ENCODE results near the gene TJP2. TPM values are rescaled to one million over a fixed set of nuclear protein-coding genes. Genes with fewer than 3 reads are reported as not detected.

Gene TJP2
- total and polyA plus RNA-seq, 5 donors from 2014 or later = 5.3 to 13.9 (median 10.6) TPM

GRCh38 chr9:69308206-69308931 is 134.3 kb downstream of the TJP2 start:
- Mint-ChIP-seq H3K36me3 (no peaks in the 10 kb centered on the region), H3K9me3 (peaks cover 0 to 11% (median 5%) of the 10 kb centered on the region in 7 donors), H3K4me3 (no peak overlapping the region), H3K27me3 (peaks cover 22% of the 10 kb centered on the region), H3K27ac (no peak overlapping the region), H3K4me1 (no peaks in the 10 kb centered on the region)
- Histone ChIP-seq H3K4me3 (ENCODE audit: low read depth, low read length) (no peak overlapping the region), H3K4me1 (ENCODE audit: control insufficient read depth, insufficient read depth, low read length, poor library complexity, severe bottlenecking) (no peaks in the 10 kb centered on the region), H3K9me3 (ENCODE audit: control insufficient read depth in 2 of 2, low read length in 2 of 2) (peaks cover 0 to 11% of the 10 kb centered on the region in 2 experiments), H3K27ac (ENCODE audit: insufficient read depth, low read length, poor library complexity, severe bottlenecking) (no peak overlapping the region), H3K27me3 (ENCODE audit: control insufficient read depth, insufficient read depth, low read length) (no peaks in the 10 kb centered on the region), H3K36me3 (ENCODE audit: control insufficient read depth, insufficient read depth, low read length) (no peaks in the 10 kb centered on the region)
- ATAC-seq (ENCODE audit: low read depth in 2 of 2) (no peak), DNase-seq (no peak)

DNA sequence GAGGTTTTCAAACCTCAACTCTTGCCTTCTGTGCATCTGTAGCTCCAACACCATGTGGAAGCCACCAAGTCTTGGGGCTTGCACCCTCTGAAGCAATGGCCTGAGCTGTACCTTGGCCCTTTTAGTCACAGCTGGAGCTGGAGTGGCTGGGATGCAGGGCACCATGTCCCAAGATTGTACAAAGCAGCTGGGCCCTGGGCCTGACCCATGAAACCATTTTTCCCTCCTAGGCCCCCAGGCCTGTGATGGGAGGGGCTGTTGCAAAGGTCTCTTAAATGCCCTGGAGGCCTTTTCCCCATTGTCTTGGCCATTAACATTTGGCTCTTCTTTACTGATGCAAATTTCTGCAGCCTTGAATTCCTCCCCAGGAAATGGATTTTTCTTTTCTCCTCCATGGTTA is 139.1 kb downstream of the TJP2 start:
- H3K36me3 Mint-ChIP-seq = no peaks in the 10 kb centered on the region
- no peaks in the 10 kb centered on the region for H3K4me1 ChIP-seq (ENCODE audit: control insufficient read depth, insufficient read depth, low read length, poor library complexity, severe bottlenecking)
- peaks cover 23% of the 10 kb centered on the region for H3K27me3 Mint-ChIP-seq
- peaks cover 0 to 17% (median 7%) of the 10 kb centered on the region in 7 donors for H3K9me3 Mint-ChIP-seq
- peaks cover 2% of the 10 kb centered on the region for H3K27me3 ChIP-seq (ENCODE audit: control insufficient read depth, insufficient read depth, low read length)
- H3K9me3 ChIP-seq (ENCODE audit: control insufficient read depth in 2 of 2, low read length in 2 of 2) = peaks cover 2 to 13% of the 10 kb centered on the region in 2 experiments
- no peak overlapping the region for H3K4me3 ChIP-seq (ENCODE audit: low read depth, low read length)
- no peaks in the 10 kb centered on the region for H3K36me3 ChIP-seq (ENCODE audit: control insufficient read depth, insufficient read depth, low read length)
- ATAC-seq (ENCODE audit: low read depth in 2 of 2) (no peak), DNase-seq (no peak)
- no peak overlapping the region for H3K27ac Mint-ChIP-seq
- H3K4me1 Mint-ChIP-seq = no peaks in the 10 kb centered on the region
- H3K4me3 Mint-ChIP-seq = no peak overlapping the region
- H3K27ac ChIP-seq (ENCODE audit: insufficient read depth, low read length, poor library complexity, severe bottlenecking) = no peak overlapping the region

DNA sequence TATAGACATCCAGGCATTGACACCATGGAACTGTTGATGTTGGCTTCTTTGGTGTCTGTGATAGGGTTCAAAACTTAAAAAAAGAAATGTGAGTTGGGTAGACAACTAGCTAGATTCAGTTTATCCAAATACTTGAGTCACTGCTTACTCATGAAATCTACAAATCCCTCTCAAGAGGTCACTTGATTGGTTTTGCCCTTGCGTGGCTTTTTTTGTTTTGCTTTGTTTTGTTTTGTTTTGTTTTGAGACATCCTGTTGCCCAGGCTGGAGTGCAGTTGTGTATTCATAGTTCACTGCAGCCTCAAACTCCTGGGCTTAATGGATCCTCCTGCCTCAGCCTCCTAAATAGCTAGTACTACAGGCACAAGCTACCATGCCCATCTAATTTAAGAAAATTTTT is 140.5 kb downstream of the TJP2 start:
- DNase-seq = no peak
- Mint-ChIP-seq H3K4me1 (no peaks in the 10 kb centered on the region), H3K27me3 (peaks cover 23% of the 10 kb centered on the region), H3K27ac (no peak overlapping the region), H3K36me3 (no peaks in the 10 kb centered on the region), H3K9me3 (peaks cover 0 to 17% (median 7%) of the 10 kb centered on the region in 7 donors), H3K4me3 (no peak overlapping the region)
- Histone ChIP-seq H3K27ac (ENCODE audit: insufficient read depth, low read length, poor library complexity, severe bottlenecking) (no peak overlapping the region), H3K36me3 (ENCODE audit: control insufficient read depth, insufficient read depth, low read length) (no peaks in the 10 kb centered on the region), H3K9me3 (ENCODE audit: control insufficient read depth in 2 of 2, low read length in 2 of 2) (peaks cover 2 to 13% of the 10 kb centered on the region in 2 experiments), H3K4me1 (ENCODE audit: control insufficient read depth, insufficient read depth, low read length, poor library complexity, severe bottlenecking) (no peaks in the 10 kb centered on the region), H3K4me3 (ENCODE audit: low read depth, low read length) (no peak overlapping the region), H3K27me3 (ENCODE audit: control insufficient read depth, insufficient read depth, low read length) (peaks cover 2% of the 10 kb centered on the region)
- ATAC-seq (ENCODE audit: low read depth in 2 of 2) = no peak

GRCh38 chr9:69317081-69317480 is 143.0 kb downstream of the TJP2 start:
- ATAC-seq (ENCODE audit: low read depth in 2 of 2) (no peak), DNase-seq (no peak)
- Mint-ChIP-seq H3K4me3 (no peak overlapping the region), H3K36me3 (no peaks in the 10 kb centered on the region), H3K27me3 (peaks cover 25% of the 10 kb centered on the region), H3K4me1 (no peaks in the 10 kb centered on the region), H3K9me3 (peaks cover 0 to 14% (median 7%) of the 10 kb centered on the region in 7 donors), H3K27ac (no peak overlapping the region)
- no peaks in the 10 kb centered on the region for H3K4me1 ChIP-seq (ENCODE audit: control insufficient read depth, insufficient read depth, low read length, poor library complexity, severe bottlenecking)
- no peak overlapping the region for H3K27ac ChIP-seq (ENCODE audit: insufficient read depth, low read length, poor library complexity, severe bottlenecking)
- H3K9me3 ChIP-seq (ENCODE audit: control insufficient read depth in 2 of 2, low read length in 2 of 2) = peaks cover 2 to 13% of the 10 kb centered on the region in 2 experiments
- no peak overlapping the region for H3K4me3 ChIP-seq (ENCODE audit: low read depth, low read length)
- no peaks in the 10 kb centered on the region for H3K36me3 ChIP-seq (ENCODE audit: control insufficient read depth, insufficient read depth, low read length)
- H3K27me3 ChIP-seq (ENCODE audit: control insufficient read depth, insufficient read depth, low read length) = peaks cover 2% of the 10 kb centered on the region

- no peak overlapping the region for H3K4me3 ChIP-seq (ENCODE audit: low read depth, low read length)
- no peaks in the 10 kb centered on the region for H3K4me1 ChIP-seq (ENCODE audit: control insufficient read depth, insufficient read depth, low read length, poor library complexity, severe bottlenecking)
- peaks cover 2 to 6% of the 10 kb centered on the region in 2 experiments for H3K9me3 ChIP-seq (ENCODE audit: control insufficient read depth in 2 of 2, low read length in 2 of 2)
- Mint-ChIP-seq H3K4me3 (no peak overlapping the region), H3K9me3 (peaks cover 0 to 10% (median 4%) of the 10 kb centered on the region in 7 donors), H3K27me3 (peaks cover 24% of the 10 kb centered on the region), H3K36me3 (no peaks in the 10 kb centered on the region), H3K27ac (no peak overlapping the region), H3K4me1 (no peaks in the 10 kb centered on the region)
- ATAC-seq (ENCODE audit: low read depth in 2 of 2) = no peak
- H3K27ac ChIP-seq (ENCODE audit: insufficient read depth, low read length, poor library complexity, severe bottlenecking) = no peak overlapping the region
- DNase-seq = no peak
- H3K27me3 ChIP-seq (ENCODE audit: control insufficient read depth, insufficient read depth, low read length) = peaks cover 5% of the 10 kb centered on the region
- no peaks in the 10 kb centered on the region for H3K36me3 ChIP-seq (ENCODE audit: control insufficient read depth, insufficient read depth, low read length)
These were observed 143.8 kb downstream of the TJP2 start for GRCh38 chr9:69317894-69318293.

GRCh38 chr9:69319324-69320025 is 145.4 kb downstream of the TJP2 start:
- no peaks in the 10 kb centered on the region for H3K9me3 ChIP-seq (ENCODE audit: control insufficient read depth in 2 of 2, low read length in 2 of 2)
- H3K27ac ChIP-seq (ENCODE audit: insufficient read depth, low read length, poor library complexity, severe bottlenecking) = no peak overlapping the region
- H3K36me3 Mint-ChIP-seq = no peaks in the 10 kb centered on the region
- no peak for ATAC-seq (ENCODE audit: low read depth in 2 of 2)
- DNase-seq = no peak
- H3K9me3 Mint-ChIP-seq = peaks cover 0 to 3% (median 2%) of the 10 kb centered on the region in 7 donors
- peaks cover 11% of the 10 kb centered on the region for H3K27me3 ChIP-seq (ENCODE audit: control insufficient read depth, insufficient read depth, low read length)
- H3K4me3 Mint-ChIP-seq = no peak overlapping the region
- H3K27me3 Mint-ChIP-seq = peaks cover 34% of the 10 kb centered on the region
- H3K4me1 ChIP-seq (ENCODE audit: control insufficient read depth, insufficient read depth, low read length, poor library complexity, severe bottlenecking) = no peaks in the 10 kb centered on the region
- no peaks in the 10 kb centered on the region for H3K36me3 ChIP-seq (ENCODE audit: control insufficient read depth, insufficient read depth, low read length)
- no peak overlapping the region for H3K4me3 ChIP-seq (ENCODE audit: low read depth, low read length)
- no peaks in the 10 kb centered on the region for H3K4me1 Mint-ChIP-seq
- H3K27ac Mint-ChIP-seq = no peak overlapping the region

DNA sequence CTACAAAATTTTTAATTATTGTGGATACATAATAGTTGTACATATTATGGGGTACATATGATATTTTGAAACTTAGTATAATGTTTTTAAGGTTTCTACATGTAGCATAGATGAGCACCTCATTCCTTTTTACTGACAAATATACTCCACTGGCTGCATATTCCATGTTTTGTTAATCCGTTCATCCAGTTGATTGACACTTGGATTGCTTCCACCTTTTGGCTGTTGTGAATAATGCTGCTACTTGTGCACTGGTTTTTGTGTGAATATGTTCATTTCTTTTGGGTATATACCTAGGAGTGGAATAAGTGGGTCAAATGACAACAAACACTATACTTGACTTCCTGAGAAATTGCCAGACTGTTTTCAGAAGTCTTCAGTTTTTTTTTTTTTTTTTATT is 148.2 kb downstream of the TJP2 start:
- Mint-ChIP-seq H3K27ac (no peak overlapping the region), H3K27me3 (peaks cover 45% of the 10 kb centered on the region), H3K9me3 (peaks cover 0 to 2% (median 0%) of the 10 kb centered on the region in 7 donors), H3K4me3 (no peak overlapping the region), H3K36me3 (no peaks in the 10 kb centered on the region), H3K4me1 (peaks cover 0 to 5% (median 2%) of the 10 kb centered on the region in 4 donors)
- Histone ChIP-seq H3K36me3 (ENCODE audit: control insufficient read depth, insufficient read depth, low read length) (no peaks in the 10 kb centered on the region), H3K4me3 (ENCODE audit: low read depth, low read length) (no peak overlapping the region), H3K27ac (ENCODE audit: insufficient read depth, low read length, poor library complexity, severe bottlenecking) (no peak overlapping the region), H3K27me3 (ENCODE audit: control insufficient read depth, insufficient read depth, low read length) (peaks cover 21% of the 10 kb centered on the region), H3K4me1 (ENCODE audit: control insufficient read depth, insufficient read depth, low read length, poor library complexity, severe bottlenecking) (peaks cover 3% of the 10 kb centered on the region), H3K9me3 (ENCODE audit: control insufficient read depth in 2 of 2, low read length in 2 of 2) (no peaks in the 10 kb centered on the region)
- DNase-seq (no peak), ATAC-seq (ENCODE audit: low read depth in 2 of 2) (no peak)

Measured in CD4-positive, CD25-positive, alpha-beta regulatory T cell (primary cell).